ENCODE results near the gene CELF4.
"Not testable (repeated sequence)": the region's sequence is repeated elsewhere in the genome, so short reads cannot be mapped to it uniquely, and the experiment has no call there.

CELF4 gene

DNA sequence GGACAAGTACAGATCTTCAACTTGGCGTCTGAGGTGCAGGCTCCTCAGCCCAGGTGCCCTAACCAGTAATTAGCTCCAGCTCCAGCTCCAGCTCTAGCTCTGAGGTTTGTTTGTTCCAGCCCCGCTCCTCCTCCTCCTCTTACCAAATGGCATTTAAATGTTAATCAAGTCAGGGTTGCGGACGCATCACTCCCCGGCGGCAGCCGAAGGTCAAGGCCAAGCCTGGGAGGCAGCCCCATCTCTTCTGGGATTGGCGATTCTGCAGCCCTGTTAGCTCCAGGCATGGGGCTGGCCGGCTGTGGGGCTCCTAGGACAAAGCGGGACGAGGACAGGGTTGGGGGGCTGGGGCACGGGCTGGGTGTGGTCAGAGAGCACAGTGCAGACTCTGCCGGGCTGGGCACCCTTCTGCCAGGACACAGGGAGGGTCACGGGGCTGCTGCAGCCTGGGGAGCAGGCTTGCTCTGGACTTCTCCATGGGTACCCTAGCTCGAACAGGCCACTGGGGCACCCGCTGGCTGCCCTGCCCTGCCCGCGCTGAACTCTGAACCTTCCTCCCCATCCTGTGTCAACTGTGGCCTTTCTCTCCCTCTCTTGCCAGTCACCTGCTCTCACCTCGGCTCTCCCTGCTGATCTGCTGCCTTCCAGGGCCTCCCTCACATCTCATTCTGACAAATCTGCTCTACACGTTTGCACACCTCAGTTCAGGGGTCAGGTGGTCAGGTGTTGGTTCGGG is 203.3 kb downstream of the CELF4 start:
- TF ChIP-seq, protein P1, sequence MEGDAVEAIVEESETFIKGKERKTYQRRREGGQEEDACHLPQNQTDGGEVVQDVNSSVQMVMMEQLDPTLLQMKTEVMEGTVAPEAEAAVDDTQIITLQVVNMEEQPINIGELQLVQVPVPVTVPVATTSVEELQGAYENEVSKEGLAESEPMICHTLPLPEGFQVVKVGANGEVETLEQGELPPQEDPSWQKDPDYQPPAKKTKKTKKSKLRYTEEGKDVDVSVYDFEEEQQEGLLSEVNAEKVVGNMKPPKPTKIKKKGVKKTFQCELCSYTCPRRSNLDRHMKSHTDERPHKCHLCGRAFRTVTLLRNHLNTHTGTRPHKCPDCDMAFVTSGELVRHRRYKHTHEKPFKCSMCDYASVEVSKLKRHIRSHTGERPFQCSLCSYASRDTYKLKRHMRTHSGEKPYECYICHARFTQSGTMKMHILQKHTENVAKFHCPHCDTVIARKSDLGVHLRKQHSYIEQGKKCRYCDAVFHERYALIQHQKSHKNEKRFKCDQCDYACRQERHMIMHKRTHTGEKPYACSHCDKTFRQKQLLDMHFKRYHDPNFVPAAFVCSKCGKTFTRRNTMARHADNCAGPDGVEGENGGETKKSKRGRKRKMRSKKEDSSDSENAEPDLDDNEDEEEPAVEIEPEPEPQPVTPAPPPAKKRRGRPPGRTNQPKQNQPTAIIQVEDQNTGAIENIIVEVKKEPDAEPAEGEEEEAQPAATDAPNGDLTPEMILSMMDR (conservative IDR thresholded peaks at IDR 0.05; ENCODE audit: low read length) = no peak
- DNase-seq (ENCODE audit: low read depth) = no peak
- H3K4me3 ChIP-seq (ENCODE audit: low read length) = no peak overlapping the region

DNA sequence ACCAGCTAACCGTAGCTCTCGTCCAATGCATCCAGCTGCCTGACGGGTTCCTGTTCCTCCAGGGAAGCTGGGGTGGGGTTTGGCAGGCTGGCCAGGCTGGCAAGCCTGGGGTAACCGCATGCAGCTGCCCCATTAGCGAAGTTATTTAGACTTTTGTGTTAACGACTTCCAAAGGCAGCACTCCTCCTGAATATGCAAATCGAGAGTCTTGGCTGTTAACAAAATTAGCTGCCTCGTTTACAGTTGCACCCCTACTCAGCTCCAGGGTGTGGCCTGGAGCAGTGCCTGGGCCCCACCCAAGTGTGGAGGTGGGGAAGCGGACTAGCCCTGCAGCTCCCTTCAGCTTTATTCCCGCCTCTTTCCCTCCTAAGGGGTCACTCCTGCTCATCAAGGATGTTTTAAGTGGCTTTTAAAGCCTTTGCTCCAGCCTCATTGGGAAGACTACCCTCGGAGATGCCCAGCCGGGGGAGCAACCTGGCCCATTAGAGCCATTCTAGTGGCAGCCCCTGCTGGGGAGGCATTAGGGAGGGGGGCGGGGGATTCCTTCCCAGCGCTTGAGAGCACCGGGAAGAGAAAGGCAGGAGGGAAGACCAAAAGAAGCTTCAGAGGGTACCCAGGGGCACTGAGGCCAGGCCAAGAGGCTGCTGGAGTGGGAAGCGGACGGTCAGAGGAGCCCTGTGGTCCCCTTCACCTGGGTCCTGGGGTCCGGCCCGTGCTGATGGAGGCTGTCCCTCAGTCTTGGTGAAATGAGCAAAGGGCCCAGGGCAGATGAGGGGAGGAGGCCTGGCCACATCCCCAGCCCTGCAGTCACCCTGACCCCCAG is 204.1 kb downstream of the CELF4 start:
- no peak for DNase-seq (ENCODE audit: low read depth)
- H3K4me3 ChIP-seq (ENCODE audit: low read length) = no peak overlapping the region
- TF ChIP-seq, protein P1 (conservative IDR thresholded peaks at IDR 0.05; ENCODE audit: low read length) = no peak

DNA sequence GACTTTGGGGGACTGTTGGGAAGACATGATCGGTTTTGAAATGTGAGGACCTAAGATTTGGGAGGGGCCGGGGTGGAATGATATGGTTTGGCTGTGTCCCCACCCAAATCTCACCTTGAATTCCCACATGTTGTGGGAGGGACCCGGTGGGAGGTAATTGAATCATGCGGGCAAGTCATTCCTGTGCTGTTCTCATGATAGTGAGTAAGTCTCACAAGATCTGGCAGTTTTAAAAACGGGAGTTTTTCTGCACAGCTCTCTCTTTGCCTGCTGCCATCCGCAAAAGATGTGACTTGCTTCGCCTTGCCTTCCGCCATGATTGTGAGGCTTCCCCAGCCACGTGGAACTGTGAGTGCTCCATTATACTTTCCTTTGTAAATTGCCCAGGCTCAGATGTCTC is 207.5 kb downstream of the CELF4 start:
- not testable (repeated sequence) for DNase-seq (ENCODE audit: low read depth); H3K4me3 ChIP-seq (ENCODE audit: low read length)

DNA sequence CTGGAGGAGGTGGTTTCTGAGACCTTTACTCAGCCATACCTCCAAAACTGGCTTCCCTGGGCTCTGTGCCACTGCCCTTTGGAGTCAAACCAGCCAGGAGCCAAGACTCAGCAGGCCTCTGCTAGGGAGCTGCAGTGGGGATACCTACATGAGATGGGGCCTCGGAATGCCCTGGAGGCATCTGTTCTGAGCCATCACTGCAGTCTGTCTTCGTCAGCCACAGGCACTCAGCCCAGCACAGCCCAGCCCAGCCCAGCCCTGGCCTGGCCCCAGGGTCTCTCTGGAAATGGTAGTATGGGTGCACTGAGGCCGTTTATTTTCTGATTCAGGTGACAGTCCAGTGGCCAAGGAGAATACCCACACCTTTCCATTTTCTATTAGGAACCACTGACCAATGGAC is 209.8 kb downstream of the CELF4 start:
- DNase-seq (ENCODE audit: low read depth) = no peak
- TF ChIP-seq, protein P1 (conservative IDR thresholded peaks at IDR 0.05; ENCODE audit: low read length) = no peak

DNA sequence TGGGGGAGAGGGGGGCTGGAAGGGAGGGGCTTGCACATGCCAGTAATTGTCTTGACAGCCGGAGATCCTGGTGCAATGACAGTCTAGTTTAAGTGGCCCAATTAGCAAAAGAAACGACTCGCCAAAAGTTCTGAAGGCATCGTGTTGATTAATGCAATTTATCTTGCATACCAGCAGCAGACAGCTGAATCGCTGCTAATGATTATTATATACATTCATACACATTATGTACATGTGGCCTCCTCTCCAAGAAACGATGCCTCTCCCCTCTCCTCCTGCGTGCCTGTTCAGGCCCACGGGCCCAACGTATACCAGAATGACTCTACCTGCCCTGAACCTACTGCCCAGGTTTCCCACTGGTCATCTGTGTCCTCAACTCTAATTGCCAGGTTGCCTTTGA is 214.5 kb downstream of the CELF4 start:
- TF ChIP-seq, protein P1 (conservative IDR thresholded peaks at IDR 0.05; ENCODE audit: low read length) = no peak
- no peak for DNase-seq (ENCODE audit: low read depth)
- no peak overlapping the region for H3K4me3 ChIP-seq (ENCODE audit: low read length)

More for the DNA sequence above, 209.8 kb downstream of the CELF4 start:
- no peak overlapping the region for H3K4me3 ChIP-seq (ENCODE audit: low read length)

DNA sequence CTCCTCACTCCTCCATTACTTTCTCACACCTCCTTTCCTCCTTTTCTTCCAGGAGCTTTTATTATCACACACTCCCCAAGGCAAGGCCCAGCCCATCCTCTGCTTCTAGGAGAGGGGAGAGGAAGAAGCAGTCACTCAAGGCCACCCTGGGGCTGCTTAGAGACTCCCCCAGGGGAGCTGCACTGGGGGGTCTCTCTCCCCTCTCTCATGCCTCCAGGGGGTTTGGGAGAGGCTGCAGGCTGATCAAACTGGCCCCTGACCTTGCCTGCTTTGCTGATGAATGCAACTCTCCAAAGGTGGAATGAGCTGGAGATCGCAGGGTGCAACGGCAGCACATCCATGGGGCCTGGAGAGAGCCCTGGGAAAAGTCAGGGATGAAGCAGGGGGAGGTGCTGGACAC is 216.9 kb downstream of the CELF4 start:
- TF ChIP-seq, protein P1 (conservative IDR thresholded peaks at IDR 0.05; ENCODE audit: low read length) = no peak
- H3K4me3 ChIP-seq (ENCODE audit: low read length) = no peak overlapping the region
- no peak for DNase-seq (ENCODE audit: low read depth)

DNA sequence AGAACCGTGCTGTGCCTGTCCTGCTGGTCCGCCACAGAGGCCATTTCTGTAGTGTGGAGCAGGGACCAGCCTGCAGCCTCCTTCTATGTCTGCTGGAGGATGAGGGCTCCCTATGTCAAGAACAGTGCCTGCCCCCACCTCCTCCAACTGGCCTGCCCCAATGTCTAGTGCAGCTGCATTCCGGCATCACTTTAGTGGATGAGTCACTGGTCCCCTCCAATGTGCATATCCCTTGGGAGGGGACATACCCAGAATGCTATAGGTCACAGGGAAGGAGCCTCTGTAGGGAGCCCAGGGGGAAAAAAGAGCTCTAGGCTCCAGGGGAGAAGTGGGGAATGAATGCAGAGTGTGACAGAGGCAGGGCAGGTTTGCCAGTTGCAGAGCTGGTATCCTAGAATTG is 219.6 kb downstream of the CELF4 start:
- no peak for DNase-seq (ENCODE audit: low read depth)
- TF ChIP-seq, protein P1 (conservative IDR thresholded peaks at IDR 0.05; ENCODE audit: low read length) = no peak
- H3K4me3 ChIP-seq (ENCODE audit: low read length) = no peak overlapping the region

Measured in AG10803 (cell line).